ENCODE measurements around the gene ZBTB39.

DNA sequence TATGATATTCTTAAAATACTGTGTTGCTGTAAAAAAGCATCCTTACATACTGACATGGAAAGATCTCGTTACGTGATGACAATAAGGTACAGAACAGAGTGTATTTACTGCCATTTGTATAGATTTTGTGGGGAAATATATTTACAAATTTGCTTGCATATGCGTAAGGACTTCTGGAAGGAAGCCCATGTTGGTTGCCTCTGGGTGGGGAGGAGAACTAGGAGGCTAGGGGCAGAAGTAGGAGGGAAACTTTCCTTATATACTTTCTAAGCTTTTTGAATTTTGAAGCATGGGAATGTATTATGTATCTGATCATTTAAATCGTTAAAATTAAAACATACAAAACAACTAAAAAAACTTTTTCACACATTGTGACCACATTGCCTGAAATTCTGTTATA is 33.9 kb upstream of the ZBTB39 start:
- TF ChIP-seq, protein P1, sequence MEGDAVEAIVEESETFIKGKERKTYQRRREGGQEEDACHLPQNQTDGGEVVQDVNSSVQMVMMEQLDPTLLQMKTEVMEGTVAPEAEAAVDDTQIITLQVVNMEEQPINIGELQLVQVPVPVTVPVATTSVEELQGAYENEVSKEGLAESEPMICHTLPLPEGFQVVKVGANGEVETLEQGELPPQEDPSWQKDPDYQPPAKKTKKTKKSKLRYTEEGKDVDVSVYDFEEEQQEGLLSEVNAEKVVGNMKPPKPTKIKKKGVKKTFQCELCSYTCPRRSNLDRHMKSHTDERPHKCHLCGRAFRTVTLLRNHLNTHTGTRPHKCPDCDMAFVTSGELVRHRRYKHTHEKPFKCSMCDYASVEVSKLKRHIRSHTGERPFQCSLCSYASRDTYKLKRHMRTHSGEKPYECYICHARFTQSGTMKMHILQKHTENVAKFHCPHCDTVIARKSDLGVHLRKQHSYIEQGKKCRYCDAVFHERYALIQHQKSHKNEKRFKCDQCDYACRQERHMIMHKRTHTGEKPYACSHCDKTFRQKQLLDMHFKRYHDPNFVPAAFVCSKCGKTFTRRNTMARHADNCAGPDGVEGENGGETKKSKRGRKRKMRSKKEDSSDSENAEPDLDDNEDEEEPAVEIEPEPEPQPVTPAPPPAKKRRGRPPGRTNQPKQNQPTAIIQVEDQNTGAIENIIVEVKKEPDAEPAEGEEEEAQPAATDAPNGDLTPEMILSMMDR (IDR thresholded peaks at IDR 0.05), result no peak
- no peak for TF ChIP-seq POLR2A (IDR thresholded peaks at IDR 0.05)

Data from body of pancreas (tissue), 4 donors.